HepG2 (cell line): ENCODE results near the gene ADPRS. TPM values are rescaled to one million over a fixed set of nuclear protein-coding genes. Genes with fewer than 3 reads are reported as not detected.

Experiments used
- ATAC-seq: fragments of 200-7000 bp; cut with Tn5 transposase; 3 replicates; pipeline ENCODE4 v1.9.1; 2020; ENCODE audit warnings: mild to moderate bottlenecking, moderate library complexity
- BruUV-seq: library from RNA; stranded (reverse); fragments of 400-500 nt; replicated peaks from 2 replicates; lab custom pipeline; 2021; lab: Mats Ljungman, UMichigan
- CTCF ChIA-PET: fragments of 300-600 bp; formaldehyde crosslinking; extraction: SDS; loops from one replicate; lab custom pipeline; 2021; ENCODE audit warnings: low total read pairs, inconsistent platforms, low intra/inter-chr PET ratio; lab: Yijun Ruan, JAX
- POLR2A ChIA-PET: fragments of 350-600 bp; sonication (Branson Sonifier 250); formaldehyde crosslinking; loops from one replicate; lab custom pipeline; 2020; ENCODE audit warnings: antibody characterized with exemption, inconsistent platforms; lab: Yijun Ruan, JAX
- DNase-seq: peaks from one replicate; pipeline ENCODE4 v3.0.0-alpha.2; 2015; ENCODE audit warnings: low spot score
- FAIRE-seq: peaks from 3 replicates; lab custom pipeline; 2011; peaks lifted over from hg19 to GRCh38; lab: Jason Lieb, UNC
- H2AFZ ChIP-seq: one replicate; pipeline ENCODE4 v1.6.1; 2011; ENCODE audit warnings: low read length, inconsistent platforms
- H3K27ac ChIP-seq: fragments of 300-600 bp; 3 replicates; pipeline ENCODE4 v1.8.0; 2011; ENCODE audit warnings: mixed run types, mild to moderate bottlenecking, mixed read lengths, low read length, inconsistent platforms; ENCODE audit not compliant: insufficient read depth; ENCODE audit errors: extremely low read length
- H3K27me3 ChIP-seq, 2 experiments: fragments of 200-600 bp in 1 of 2; 2 replicates in 1 of 2; 3 replicates in 1 of 2; pipeline versions ENCODE4 v1.6.0 to v1.8.0; 2011; ENCODE audit warnings: low read length in 2 of 2, mild to moderate bottlenecking in 2 of 2, moderate library complexity in 2 of 2, inconsistent platforms in 1 of 2; ENCODE audit not compliant: insufficient read depth in 2 of 2, control insufficient read depth in 1 of 2
- H3K36me3 ChIP-seq, 2 experiments: fragments of 200-600 bp in 1 of 2; replicated peaks in 1 of 2; 2 replicates in 1 of 2; 3 replicates in 1 of 2; pipeline versions ENCODE4 v1.5.1 to v1.8.0; 2011; ENCODE audit warnings: low read length in 2 of 2, inconsistent platforms in 1 of 2; ENCODE audit not compliant: insufficient read depth in 2 of 2, control insufficient read depth in 1 of 2
- H3K4me1 ChIP-seq: 2 replicates; pipeline ENCODE4 v1.5.1; 2012; ENCODE audit warnings: low read length, inconsistent platforms; ENCODE audit not compliant: insufficient read depth
- H3K4me2 ChIP-seq: 2 replicates; pipeline ENCODE4 v1.6.0; 2011; ENCODE audit warnings: low read depth, low read length, inconsistent platforms
- H3K4me3 ChIP-seq, 3 experiments: fragments of 200-600 bp in 1 of 3; sonication (generic), shearing (Covaris generic) in 1 of 3; replicated peaks in 1 of 3; 2 replicates each; pipeline ENCODE4 v1.5.1; 2011 to 2016; ENCODE audit warnings: low read length in 3 of 3, inconsistent platforms in 2 of 3, low read depth in 2 of 3, mild to moderate bottlenecking in 2 of 3, control low read depth in 1 of 3, mixed read lengths in 1 of 3; ENCODE audit not compliant: insufficient read depth in 1 of 3
- H3K79me2 ChIP-seq: one replicate; pipeline ENCODE4 v1.6.1; 2011; ENCODE audit warnings: low read length, inconsistent platforms; ENCODE audit not compliant: insufficient read depth
- H3K9ac ChIP-seq: 2 replicates; pipeline ENCODE4 v1.6.0; 2011; ENCODE audit warnings: mild to moderate bottlenecking, low read depth, low read length, inconsistent platforms; ENCODE audit not compliant: insufficient read depth
- H3K9me3 ChIP-seq: 2 replicates; pipeline ENCODE4 v1.5.1; 2012; ENCODE audit warnings: mild to moderate bottlenecking, low read length
- H4K20me1 ChIP-seq: 2 replicates; pipeline ENCODE4 v1.6.0; 2011; ENCODE audit warnings: inconsistent platforms, mild to moderate bottlenecking, low read length, moderate library complexity; ENCODE audit not compliant: insufficient read depth
- EZH2 ChIP-seq: conservative IDR thresholded peaks from 2 replicates; pipeline ENCODE4 v1.6.1; 2012; ENCODE audit warnings: mild to moderate bottlenecking, low read depth, low read length, moderate library complexity
- KDM5A ChIP-seq: fragments of 200-600 bp; sonication (generic); IDR thresholded peaks from 2 replicates; pipeline ENCODE4 v1.7.0; 2018; ENCODE audit warnings: antibody characterized with exemption, mild to moderate bottlenecking, low read length, borderline replicate concordance
- MAFF ChIP-seq: IDR thresholded peaks from 2 replicates; pipeline ENCODE4 v1.6.1; 2011; ENCODE audit warnings: low read depth, low read length, improper control_type of control experiment
- MAFK ChIP-seq, 2 experiments: IDR thresholded peaks in 1 of 2; conservative IDR thresholded peaks in 1 of 2; 2 replicates each; pipeline ENCODE4 v1.6.1; 2011; ENCODE audit warnings: improper control_type of control experiment in 2 of 2, low read length in 2 of 2
- NFE2L1 ChIP-seq: sonication (generic); formaldehyde crosslinking; IDR thresholded peaks from 2 replicates; pipeline ENCODE4 v1.4.0; 2020; ENCODE audit warnings: missing genetic modification reagents, mild to moderate bottlenecking, borderline replicate concordance
- ZMYM3 ChIP-seq: sonication (generic); formaldehyde crosslinking; IDR thresholded peaks from 2 replicates; pipeline ENCODE4 v1.5.1; 2020; ENCODE audit warnings: mild to moderate bottlenecking, missing genetic modification reagents
- ZNF143 ChIP-seq: sonication (generic); formaldehyde crosslinking; IDR thresholded peaks from 2 replicates; pipeline ENCODE4 v1.4.0; 2020; ENCODE audit warnings: missing genetic modification reagents
- ZNF207 ChIP-seq: fragments of 450-650 bp; IDR thresholded peaks from 2 replicates; pipeline ENCODE4 v1.6.1; 2016; ENCODE audit warnings: antibody characterized with exemption, borderline replicate concordance
- ZNF556 ChIP-seq: sonication (generic); formaldehyde crosslinking; IDR thresholded peaks from 2 replicates; pipeline ENCODE4 v1.4.0; 2020; ENCODE audit warnings: mild to moderate bottlenecking, missing genetic modification reagents, borderline replicate concordance
- ZNF75D ChIP-seq: sonication (generic); formaldehyde crosslinking; IDR thresholded peaks from 2 replicates; pipeline ENCODE4 v1.8.1; 2023; ENCODE audit warnings: missing genetic modification reagents, mild to moderate bottlenecking, borderline replicate concordance
- ZNF768 ChIP-seq: sonication (generic); formaldehyde crosslinking; IDR thresholded peaks from 2 replicates; pipeline ENCODE4 v1.4.0; 2020; ENCODE audit warnings: missing genetic modification reagents
- WGBS: methylation state at CpG from one replicate; pipeline ENCODE4 v1.1.6; 2017; ENCODE audit warnings: low lambda C conversion rate; 5-methylcytosine and 5-hydroxymethylcytosine counted together
- in situ Hi-C: cut with HindIII; loops from 2 replicates; pipeline ENCODE4 v1.10.0; 2017; ENCODE audit warnings: low pct_unique_long_range_greater_than_20kb; ENCODE audit not compliant: extremely low pct_ligation_motif_present
- intact Hi-C: fragments of 100-400 bp; cut with micrococcal nuclease; formaldehyde crosslinking; loops from one replicate; pipeline ENCODE4 v1.10.0; 2022; ENCODE audit not compliant: unreplicated experiment
- polyA plus RNA-seq, 8 experiments: library from polyadenylated mRNA; depleted of rRNA in 3 of 8; stranded (reverse) in 7 of 8; unstranded in 1 of 8; fragments of >200 nt; fragmentation: Illumina TruSeq in 4 of 8; extraction: Trizol in 4 of 8; gene quantifications; 2 replicates each; pipeline versions ENCODE4 v1.2.1 to v1.2.3, GENCODE V29; 2011 to 2016; ENCODE audit warnings: low read depth in 4 of 8, missing spikeins in 1 of 8, mixed read lengths in 1 of 8; ENCODE audit not compliant: insufficient read depth in 1 of 8
- total RNA-seq, 5 experiments: library from RNA; depleted of rRNA; stranded (reverse); fragments of >200 nt; fragmentation: Illumina TruSeq; extraction: Trizol; gene quantifications; 2 replicates each; pipeline ENCODE4 v1.2.3, GENCODE V29; 2016; ENCODE audit warnings: low read depth in 1 of 5
- TF ChIP-seq, protein P1 (sequence below): sonication (generic); formaldehyde crosslinking; IDR thresholded peaks from 2 replicates; pipeline ENCODE4 v1.4.0; 2020; ENCODE audit warnings: low read depth, mild to moderate bottlenecking, missing genetic modification reagents
- TF ChIP-seq, protein P2 (sequence below): sonication (generic); formaldehyde crosslinking; IDR thresholded peaks from 2 replicates; pipeline ENCODE4 v1.4.0; 2020; ENCODE audit warnings: mild to moderate bottlenecking, missing genetic modification reagents
- TF ChIP-seq, protein P3 (sequence below): sonication (generic); formaldehyde crosslinking; conservative IDR thresholded peaks from 2 replicates; pipeline ENCODE4 v1.4.0; 2020; ENCODE audit warnings: missing genetic modification reagents

The ADPRS gene
- total and polyA plus RNA-seq, 2 of the 13 experiments (the other 11 are each of a cell fraction or from before 2014, with no cell fraction given), result 30.6 to 36.4 TPM

DNA sequence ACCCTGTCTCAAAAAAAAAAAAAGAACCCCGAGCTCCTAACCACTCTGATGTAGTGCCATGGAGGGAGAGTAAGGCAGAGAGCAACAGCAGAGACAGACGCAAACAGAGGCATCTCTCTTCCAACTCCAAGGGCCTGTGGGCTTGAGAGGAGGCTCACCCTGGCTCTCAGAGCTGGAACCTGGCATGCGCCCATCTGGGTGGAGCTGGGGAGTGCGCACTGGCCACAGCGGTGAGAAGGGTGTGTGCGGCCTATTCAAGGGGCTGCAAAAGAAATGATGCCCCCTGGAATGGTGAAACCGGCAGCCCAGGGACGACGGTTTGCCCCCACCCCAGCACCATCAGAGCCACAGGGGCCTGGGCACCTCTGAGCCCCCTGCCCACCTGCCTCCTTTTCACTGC is 18.7 kb downstream of the ADPRS start (continued):
- TF ChIP-seq, protein P1, sequence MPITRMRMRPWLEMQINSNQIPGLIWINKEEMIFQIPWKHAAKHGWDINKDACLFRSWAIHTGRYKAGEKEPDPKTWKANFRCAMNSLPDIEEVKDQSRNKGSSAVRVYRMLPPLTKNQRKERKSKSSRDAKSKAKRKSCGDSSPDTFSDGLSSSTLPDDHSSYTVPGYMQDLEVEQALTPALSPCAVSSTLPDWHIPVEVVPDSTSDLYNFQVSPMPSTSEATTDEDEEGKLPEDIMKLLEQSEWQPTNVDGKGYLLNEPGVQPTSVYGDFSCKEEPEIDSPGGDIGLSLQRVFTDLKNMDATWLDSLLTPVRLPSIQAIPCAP (CRISPR knock-in tag), result no peak

DNA sequence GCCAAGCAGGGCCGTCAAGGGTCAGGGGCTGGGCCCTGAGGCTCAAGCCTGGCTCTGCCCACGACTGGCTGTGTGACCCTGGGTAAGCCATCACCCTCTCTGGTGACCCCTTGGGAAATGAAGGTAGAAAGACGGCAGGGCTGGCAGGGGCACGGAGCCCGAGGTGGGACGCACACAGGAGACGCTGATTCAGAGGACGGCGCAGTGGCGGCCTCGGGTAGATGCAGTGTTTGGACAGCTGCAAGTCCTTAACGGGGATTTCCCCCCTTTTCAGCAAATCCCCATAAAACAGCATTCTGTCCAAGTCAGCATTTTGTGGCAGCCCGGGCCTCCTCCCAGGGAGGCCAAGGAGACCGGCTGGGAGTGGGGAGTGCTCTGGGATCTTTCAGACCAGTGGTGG is 19.6 kb downstream of the ADPRS start:
- Histone ChIP-seq H3K27me3 (peaks cover 4 to 24% of the 10 kb centered on the region in 2 experiments; a peak in 4 of 5 replicates), H2AFZ (no peak overlapping the region), H3K9ac (no peak overlapping the region), H4K20me1 (no peaks in the 10 kb centered on the region), H3K4me1 (peaks cover 32% of the 10 kb centered on the region), H3K27ac (no peak overlapping the region), H3K79me2 (no peaks in the 10 kb centered on the region), H3K9me3 (no peaks in the 10 kb centered on the region), H3K4me3 (no peak overlapping the region), H3K36me3 (no peaks in the 10 kb centered on the region), H3K4me2 (no peak overlapping the region)
- ChIA-PET CTCF (no interaction called here), POLR2A (no interaction called here)
- DNase-seq (no peak), ATAC-seq (no peak), FAIRE-seq (no peak)
- WGBS, result 60% methylated on average over 12 of the region's 14 CpGs
- intact Hi-C loops, result no loop called here
- in situ Hi-C loops, result no loop called here
- BruUV-seq, result no TSS peak
- TF ChIP-seq ZNF207, result no peak
- TF ChIP-seq ZNF143 (CRISPR knock-in tag), result no peak
- TF ChIP-seq ZMYM3 (CRISPR knock-in tag), result peak; percentile 68
- peak; percentile 63 to 69 for TF ChIP-seq MAFK (conservative IDR thresholded peaks at IDR 0.05 in 1 of 2, IDR thresholded peaks at IDR 0.05 in 1 of 2; ENCODE audit: low read length in 2 of 2)
- TF ChIP-seq NFE2L1 (CRISPR knock-in tag), result no peak
- TF ChIP-seq ZNF556 (CRISPR knock-in tag), result no peak
- no peak for TF ChIP-seq ZNF75D
- TF ChIP-seq, protein P2, sequence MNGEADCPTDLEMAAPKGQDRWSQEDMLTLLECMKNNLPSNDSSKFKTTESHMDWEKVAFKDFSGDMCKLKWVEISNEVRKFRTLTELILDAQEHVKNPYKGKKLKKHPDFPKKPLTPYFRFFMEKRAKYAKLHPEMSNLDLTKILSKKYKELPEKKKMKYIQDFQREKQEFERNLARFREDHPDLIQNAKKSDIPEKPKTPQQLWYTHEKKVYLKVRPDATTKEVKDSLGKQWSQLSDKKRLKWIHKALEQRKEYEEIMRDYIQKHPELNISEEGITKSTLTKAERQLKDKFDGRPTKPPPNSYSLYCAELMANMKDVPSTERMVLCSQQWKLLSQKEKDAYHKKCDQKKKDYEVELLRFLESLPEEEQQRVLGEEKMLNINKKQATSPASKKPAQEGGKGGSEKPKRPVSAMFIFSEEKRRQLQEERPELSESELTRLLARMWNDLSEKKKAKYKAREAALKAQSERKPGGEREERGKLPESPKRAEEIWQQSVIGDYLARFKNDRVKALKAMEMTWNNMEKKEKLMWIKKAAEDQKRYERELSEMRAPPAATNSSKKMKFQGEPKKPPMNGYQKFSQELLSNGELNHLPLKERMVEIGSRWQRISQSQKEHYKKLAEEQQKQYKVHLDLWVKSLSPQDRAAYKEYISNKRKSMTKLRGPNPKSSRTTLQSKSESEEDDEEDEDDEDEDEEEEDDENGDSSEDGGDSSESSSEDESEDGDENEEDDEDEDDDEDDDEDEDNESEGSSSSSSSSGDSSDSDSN (CRISPR knock-in tag), result no peak
- TF ChIP-seq MAFF, result peak; percentile 49
- no peak for TF ChIP-seq EZH2
- TF ChIP-seq, protein P3, sequence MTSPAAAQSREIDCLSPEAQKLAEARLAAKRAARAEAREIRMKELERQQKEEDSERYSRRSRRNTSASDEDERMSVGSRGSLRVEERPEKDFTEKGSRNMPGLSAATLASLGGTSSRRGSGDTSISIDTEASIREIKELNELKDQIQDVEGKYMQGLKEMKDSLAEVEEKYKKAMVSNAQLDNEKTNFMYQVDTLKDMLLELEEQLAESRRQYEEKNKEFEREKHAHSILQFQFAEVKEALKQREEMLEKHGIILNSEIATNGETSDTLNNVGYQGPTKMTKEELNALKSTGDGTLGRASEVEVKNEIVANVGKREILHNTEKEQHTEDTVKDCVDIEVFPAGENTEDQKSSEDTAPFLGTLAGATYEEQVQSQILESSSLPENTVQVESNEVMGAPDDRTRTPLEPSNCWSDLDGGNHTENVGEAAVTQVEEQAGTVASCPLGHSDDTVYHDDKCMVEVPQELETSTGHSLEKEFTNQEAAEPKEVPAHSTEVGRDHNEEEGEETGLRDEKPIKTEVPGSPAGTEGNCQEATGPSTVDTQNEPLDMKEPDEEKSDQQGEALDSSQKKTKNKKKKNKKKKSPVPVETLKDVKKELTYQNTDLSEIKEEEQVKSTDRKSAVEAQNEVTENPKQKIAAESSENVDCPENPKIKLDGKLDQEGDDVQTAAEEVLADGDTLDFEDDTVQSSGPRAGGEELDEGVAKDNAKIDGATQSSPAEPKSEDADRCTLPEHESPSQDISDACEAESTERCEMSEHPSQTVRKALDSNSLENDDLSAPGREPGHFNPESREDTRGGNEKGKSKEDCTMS (CRISPR knock-in tag), result no peak
- TF ChIP-seq ZNF768, result peak; percentile 98
- no peak for TF ChIP-seq KDM5A
